Amniotic stem cell (primary cell): Measurements from ENCODE around the gene BECN2.

Experiments used
- DNase-seq: peaks from one replicate; lab custom pipeline; 2025; lab: John Stamatoyannopoulos, UW

The BECN2 gene, protein sequence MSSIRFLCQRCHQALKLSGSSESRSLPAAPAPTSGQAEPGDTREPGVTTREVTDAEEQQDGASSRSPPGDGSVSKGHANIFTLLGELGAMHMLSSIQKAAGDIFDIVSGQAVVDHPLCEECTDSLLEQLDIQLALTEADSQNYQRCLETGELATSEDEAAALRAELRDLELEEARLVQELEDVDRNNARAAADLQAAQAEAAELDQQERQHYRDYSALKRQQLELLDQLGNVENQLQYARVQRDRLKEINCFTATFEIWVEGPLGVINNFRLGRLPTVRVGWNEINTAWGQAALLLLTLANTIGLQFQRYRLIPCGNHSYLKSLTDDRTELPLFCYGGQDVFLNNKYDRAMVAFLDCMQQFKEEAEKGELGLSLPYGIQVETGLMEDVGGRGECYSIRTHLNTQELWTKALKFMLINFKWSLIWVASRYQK

DNA sequence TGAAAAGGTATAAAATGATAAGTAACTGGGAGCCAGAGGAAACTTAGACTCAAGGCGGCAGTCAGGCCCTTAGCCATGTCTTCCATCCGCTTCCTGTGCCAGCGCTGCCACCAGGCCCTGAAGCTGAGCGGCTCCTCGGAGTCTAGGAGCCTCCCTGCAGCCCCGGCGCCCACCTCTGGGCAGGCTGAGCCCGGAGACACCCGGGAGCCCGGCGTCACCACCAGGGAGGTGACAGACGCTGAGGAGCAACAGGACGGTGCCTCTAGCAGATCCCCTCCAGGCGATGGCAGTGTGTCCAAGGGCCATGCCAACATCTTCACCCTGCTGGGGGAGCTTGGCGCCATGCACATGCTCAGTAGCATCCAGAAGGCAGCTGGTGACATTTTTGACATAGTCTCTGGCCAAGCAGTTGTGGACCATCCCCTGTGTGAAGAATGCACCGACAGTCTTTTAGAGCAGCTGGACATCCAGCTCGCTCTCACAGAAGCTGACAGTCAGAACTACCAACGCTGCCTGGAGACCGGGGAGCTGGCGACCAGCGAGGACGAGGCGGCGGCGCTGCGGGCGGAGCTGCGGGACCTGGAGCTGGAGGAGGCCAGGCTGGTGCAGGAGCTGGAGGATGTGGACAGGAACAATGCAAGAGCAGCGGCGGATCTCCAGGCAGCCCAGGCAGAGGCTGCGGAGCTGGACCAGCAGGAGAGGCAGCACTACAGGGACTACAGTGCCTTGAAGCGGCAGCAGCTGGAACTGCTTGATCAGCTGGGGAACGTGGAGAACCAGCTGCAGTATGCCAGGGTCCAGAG, at the start of gene BECN2:
TSS of gene BECN2 (plus strand) at position 76 of the 803 bp plus-strand sequence. CDS start at position 76, 0 bp downstream.
- DNase-seq, result no peak

- DNase-seq, result no peak
Observed at GRCh38 chr1:241916196-241916595, 41.4 kb upstream of the BECN2 start.

- no peak for DNase-seq
Observed at GRCh38 chr1:241917487-241917886, 40.1 kb upstream of the BECN2 start.

DNA sequence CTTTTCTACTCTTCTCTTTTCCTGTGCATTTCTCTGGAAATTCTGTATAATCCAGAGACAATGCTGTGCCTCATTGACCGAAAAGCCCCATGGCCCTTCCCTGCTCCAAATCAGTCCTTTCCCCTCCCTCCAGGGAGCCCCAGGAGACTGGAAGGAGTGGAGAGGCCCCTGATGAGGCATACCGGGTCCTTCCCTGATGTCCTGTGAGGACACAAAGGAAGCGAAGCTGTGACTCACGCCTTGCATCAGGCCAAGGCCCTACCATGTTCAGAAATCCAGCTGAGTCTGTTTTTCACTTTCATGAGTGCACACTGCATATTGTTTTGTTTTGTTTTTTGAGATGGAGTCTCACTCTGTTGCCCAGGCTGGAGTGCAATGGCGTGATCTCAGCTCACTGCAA, 38.7 kb upstream of the BECN2 start:
- DNase-seq, result no peak

- DNase-seq, result no peak
Observed at GRCh38 chr1:241924080-241924808, 33.3 kb upstream of the BECN2 start.

GRCh38 chr1:241926141-241926540, 31.4 kb upstream of the BECN2 start:
- DNase-seq, result no peak

DNA sequence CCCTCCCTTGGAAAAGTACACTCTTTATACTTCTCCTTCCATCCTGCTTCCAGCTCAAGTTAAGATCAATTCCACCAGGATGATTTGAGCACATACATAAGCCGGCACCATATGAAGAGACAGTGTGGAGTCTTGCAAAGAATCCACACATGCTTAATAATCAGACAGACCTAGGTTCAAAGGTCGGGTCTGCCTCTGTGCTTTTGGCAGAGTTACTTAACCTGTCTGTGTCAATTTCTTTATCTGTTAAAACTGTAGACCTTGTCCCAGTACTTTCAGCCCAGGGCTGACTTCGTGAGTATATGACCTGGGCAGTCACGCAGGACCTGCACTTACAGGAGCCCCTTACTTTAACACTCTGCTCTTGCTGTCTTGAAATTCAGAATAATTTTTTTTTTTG, 30.2 kb upstream of the BECN2 start:
- no peak for DNase-seq

DNA sequence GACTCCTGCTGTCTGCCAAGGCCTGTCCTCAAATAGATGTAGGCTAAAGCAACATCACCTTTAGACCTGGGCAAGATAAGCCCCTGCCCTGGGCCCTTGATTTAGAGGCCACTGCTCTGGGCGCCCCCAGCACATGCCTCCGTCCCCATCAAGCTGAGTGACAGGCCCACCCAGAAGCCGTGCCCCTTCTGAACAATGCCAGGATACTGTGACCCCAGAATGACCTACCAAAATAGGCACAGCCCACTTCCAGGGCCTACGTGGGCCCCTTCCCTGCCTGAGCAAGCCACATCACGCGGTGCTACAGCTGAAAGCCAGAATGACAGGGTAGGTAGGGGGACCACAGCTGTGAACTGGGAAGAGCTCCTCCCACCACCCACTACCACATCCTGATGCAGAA, 24.7 kb upstream of the BECN2 start:
- no peak for DNase-seq

DNA sequence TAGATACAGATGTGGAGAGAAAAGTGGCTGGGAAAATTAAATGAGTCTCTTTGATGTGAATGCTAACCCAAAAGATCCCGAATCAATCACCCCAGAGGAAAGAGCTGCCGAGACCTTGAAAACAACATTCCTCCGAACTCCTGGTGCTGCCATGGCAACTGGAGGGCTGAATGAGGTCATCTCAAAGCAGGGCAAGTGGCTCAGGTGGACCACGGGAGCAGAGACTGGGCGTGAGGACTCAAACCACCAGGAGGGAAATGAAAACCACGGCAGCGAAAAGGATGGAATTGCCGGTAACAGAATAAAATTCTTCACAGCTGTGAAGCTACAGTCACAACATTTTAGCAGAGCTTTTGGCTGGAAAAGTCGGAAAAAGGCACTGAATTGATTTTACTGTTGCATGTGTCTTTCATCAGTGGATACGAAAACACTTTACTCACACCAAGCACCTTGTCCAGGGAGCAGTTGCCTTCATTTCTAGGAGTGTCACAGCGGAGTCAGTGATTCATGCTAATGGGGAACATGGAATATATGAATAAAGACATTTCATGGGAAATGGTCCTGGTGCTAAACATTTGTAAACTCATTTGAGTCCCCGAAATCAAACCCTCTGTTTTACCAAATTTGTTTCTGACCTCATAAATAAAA, 23.2 kb upstream of the BECN2 start:
- DNase-seq, result no peak

DNA sequence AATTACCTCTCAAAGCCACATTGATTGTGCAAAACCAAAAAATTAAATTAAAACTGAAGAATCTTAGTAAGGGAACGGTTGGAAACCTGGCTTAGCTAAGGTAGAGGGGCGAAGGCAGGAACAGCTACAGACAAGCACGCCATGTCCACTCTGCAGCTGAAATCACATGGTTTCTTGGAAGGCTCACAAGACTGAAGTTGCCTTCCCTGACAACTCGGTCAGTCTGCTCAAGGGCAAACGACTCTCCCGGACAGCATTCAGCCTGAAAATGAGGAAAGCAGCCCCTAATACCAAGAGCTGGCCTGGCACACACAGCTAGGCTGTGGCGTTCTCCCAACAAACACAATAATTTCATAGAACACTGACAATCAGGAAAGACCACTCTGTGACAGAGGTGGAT, 22.7 kb upstream of the BECN2 start:
- no peak for DNase-seq

- no peak for DNase-seq
Observed at GRCh38 chr1:241939798-241940197, 17.8 kb upstream of the BECN2 start.

- no peak for DNase-seq
Observed at GRCh38 chr1:241942738-241943137, 14.8 kb upstream of the BECN2 start.

- no peak for DNase-seq
Observed at GRCh38 chr1:241944300-241944699, 13.3 kb upstream of the BECN2 start.

GRCh38 chr1:241947354-241947753, 10.2 kb upstream of the BECN2 start:
- no peak for DNase-seq

DNA sequence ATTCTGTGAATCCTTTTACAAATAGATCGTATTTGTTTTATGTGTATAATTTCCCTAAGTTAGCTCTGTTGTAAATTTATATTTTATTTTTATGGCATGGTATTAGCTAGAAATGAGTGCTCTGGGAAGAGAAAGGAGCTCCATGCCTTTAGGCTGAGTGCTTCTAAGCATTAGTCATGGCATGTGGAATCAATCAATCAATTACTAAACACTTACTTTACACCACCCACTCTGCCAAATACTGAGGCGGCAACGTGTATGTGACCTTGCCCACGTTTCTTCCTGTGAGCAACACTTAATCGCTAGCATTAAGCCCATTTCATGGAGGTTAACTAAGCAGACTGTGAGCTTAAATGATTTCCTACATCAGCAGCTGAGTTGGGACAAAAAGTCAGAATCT, 7.2 kb upstream of the BECN2 start:
- DNase-seq, result peak; percentile 66

DNA sequence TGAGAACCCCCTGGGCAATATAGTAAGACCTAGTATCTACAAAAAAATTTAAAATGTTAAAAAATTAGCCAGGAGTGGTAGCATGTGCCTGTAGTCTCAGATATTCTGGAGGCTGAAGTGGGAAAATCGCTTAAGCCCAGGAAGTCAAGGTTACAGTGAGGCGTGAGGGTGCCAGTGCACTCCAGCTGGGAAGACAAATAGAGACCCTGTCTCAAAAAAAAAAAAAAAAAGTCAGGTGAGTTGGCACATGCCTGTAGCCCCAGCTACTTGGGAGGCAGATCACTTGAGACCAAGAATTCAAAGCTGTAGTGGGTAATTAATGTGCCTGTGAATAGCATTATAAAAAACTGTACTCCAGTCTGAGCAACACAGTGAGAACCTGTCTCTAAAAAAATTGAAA, 4.6 kb downstream of the BECN2 start:
- no peak for DNase-seq

- DNase-seq, result no peak
Observed at GRCh38 chr1:241963722-241964121, 6.2 kb downstream of the BECN2 start.

- DNase-seq, result no peak
Observed at GRCh38 chr1:241964550-241965282, 7.1 kb downstream of the BECN2 start.

- DNase-seq, result no peak
Observed at GRCh38 chr1:241968611-241969010, 11.0 kb downstream of the BECN2 start.

GRCh38 chr1:241972703-241973369, 15.3 kb downstream of the BECN2 start:
- no peak for DNase-seq

DNA sequence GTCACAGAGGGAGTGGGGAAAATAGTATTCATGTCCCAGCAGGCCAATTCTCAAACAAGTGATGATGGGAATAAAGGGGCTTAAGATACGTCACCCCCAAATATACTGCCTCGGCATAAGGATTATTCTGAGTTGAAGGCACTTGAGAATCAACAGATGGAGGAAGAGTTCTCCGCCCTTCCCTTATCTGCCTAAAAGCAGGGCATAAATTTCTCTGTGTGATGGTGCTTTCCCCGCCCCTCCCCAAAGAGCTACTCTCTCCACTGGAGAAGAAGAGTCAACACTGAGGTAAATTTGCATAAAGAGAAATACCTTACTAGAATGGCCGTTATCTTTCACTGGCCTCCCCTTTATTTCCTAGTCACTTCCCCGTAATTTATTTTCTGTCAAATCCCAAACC, 18.7 kb downstream of the BECN2 start:
- DNase-seq, result no peak
